Astrocyte (in vitro differentiated cells and primary cell): ENCODE data around the gene THAP2.

Experiments
- EZH2 ChIP-seq: IDR thresholded peaks from 2 replicates; pipeline ENCODE4 v1.6.1; 2012; ENCODE audit warnings: mild to moderate bottlenecking, low read length, inconsistent platforms; ENCODE audit not compliant: insufficient read depth
- TF ChIP-seq, protein P1 (sequence below): IDR thresholded peaks from 2 replicates; pipeline ENCODE4 v1.5.1; 2011; ENCODE audit warnings: low read depth, mild to moderate bottlenecking, inconsistent platforms, low read length, moderate library complexity; ENCODE audit not compliant: insufficient read depth

- TF ChIP-seq, protein P1, sequence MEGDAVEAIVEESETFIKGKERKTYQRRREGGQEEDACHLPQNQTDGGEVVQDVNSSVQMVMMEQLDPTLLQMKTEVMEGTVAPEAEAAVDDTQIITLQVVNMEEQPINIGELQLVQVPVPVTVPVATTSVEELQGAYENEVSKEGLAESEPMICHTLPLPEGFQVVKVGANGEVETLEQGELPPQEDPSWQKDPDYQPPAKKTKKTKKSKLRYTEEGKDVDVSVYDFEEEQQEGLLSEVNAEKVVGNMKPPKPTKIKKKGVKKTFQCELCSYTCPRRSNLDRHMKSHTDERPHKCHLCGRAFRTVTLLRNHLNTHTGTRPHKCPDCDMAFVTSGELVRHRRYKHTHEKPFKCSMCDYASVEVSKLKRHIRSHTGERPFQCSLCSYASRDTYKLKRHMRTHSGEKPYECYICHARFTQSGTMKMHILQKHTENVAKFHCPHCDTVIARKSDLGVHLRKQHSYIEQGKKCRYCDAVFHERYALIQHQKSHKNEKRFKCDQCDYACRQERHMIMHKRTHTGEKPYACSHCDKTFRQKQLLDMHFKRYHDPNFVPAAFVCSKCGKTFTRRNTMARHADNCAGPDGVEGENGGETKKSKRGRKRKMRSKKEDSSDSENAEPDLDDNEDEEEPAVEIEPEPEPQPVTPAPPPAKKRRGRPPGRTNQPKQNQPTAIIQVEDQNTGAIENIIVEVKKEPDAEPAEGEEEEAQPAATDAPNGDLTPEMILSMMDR: no peak
- TF ChIP-seq EZH2: no peak
Observed at GRCh38 chr12:71654200-71654599, 9.9 kb upstream of the THAP2 start.
